HEK293 (cell line): ENCODE measurements around the gene COL1A2.

Experiments
- BCL11A ChIP-seq: fragments of 450-650 bp; formaldehyde crosslinking; IDR thresholded peaks from 2 replicates; pipeline ENCODE4 v1.5.1; 2016; ENCODE audit warnings: low read depth, missing biosample characterization, missing genetic modification characterization
- CTCF ChIP-seq: fragments of 450-650 bp; formaldehyde crosslinking; IDR thresholded peaks from 2 replicates; pipeline ENCODE4 v1.5.1; 2016; ENCODE audit warnings: missing biosample characterization, missing genetic modification characterization
- PRDM10 ChIP-seq: fragments of 450-650 bp; formaldehyde crosslinking; IDR thresholded peaks from 2 replicates; pipeline ENCODE4 v1.5.1; 2016; ENCODE audit warnings: missing biosample characterization, missing genetic modification characterization
- ZNF549 ChIP-seq: fragments of 450-650 bp; IDR thresholded peaks from 2 replicates; pipeline ENCODE4 v1.5.1; 2018; ENCODE audit warnings: missing biosample characterization, missing genetic modification characterization, mild to moderate bottlenecking, inconsistent platforms, moderate library complexity
- ZNF791 ChIP-seq: fragments of 450-650 bp; formaldehyde crosslinking; IDR thresholded peaks from 2 replicates; pipeline ENCODE4 v1.5.1; 2016; ENCODE audit warnings: missing biosample characterization, missing genetic modification characterization

GRCh38 chr7:94431619-94432280, 37.1 kb downstream of the COL1A2 start:
- TF ChIP-seq ZNF791 (tag by site-specific recombination) (no peak), PRDM10 (no peak), CTCF (tag by site-specific recombination) (no peak), ZNF549 (tag by site-specific recombination) (no peak), BCL11A (tag by site-specific recombination) (no peak)
